Hepatocyte (in vitro differentiated cells): ENCODE measurements around the gene ARHGAP12. TPM values are rescaled to one million over a fixed set of nuclear protein-coding genes. Genes with fewer than 3 reads are reported as not detected.

Experiments
- DNase-seq: peaks from one replicate; pipeline ENCODE4 v3.0.0-alpha.2; 2016; ENCODE audit warnings: low spot score
- H2AFZ ChIP-seq: fragments of 200-600 bp; sonication (generic); 2 replicates; pipeline ENCODE4 v1.6.0; 2016; ENCODE audit warnings: antibody characterized with exemption, mild to moderate bottlenecking
- H3K27ac ChIP-seq: fragments of 200-600 bp; sonication (generic); 2 replicates; pipeline ENCODE4 v1.5.1; 2016; ENCODE audit warnings: mild to moderate bottlenecking
- H3K27me3 ChIP-seq: fragments of 200-600 bp; sonication (generic); 2 replicates; pipeline ENCODE4 v1.6.1; 2016
- H3K36me3 ChIP-seq: fragments of 200-600 bp; sonication (generic); replicated peaks from 2 replicates; pipeline ENCODE4 v1.5.1; 2016; ENCODE audit warnings: low read depth; ENCODE audit not compliant: insufficient read depth
- H3K4me1 ChIP-seq: fragments of 200-600 bp; sonication (generic); 2 replicates; pipeline ENCODE4 v1.5.1; 2016; ENCODE audit warnings: mild to moderate bottlenecking, moderate library complexity; ENCODE audit not compliant: insufficient read depth
- H3K4me2 ChIP-seq: fragments of 200-600 bp; sonication (generic); 2 replicates; pipeline ENCODE4 v1.6.0; 2016
- H3K4me3 ChIP-seq: fragments of 200-600 bp; sonication (generic); 2 replicates; pipeline ENCODE4 v1.5.1; 2016; ENCODE audit warnings: mild to moderate bottlenecking
- H3K79me2 ChIP-seq: fragments of 200-600 bp; sonication (generic); 2 replicates; pipeline ENCODE4 v1.6.0; 2017; ENCODE audit warnings: mild to moderate bottlenecking
- H3K9me2 ChIP-seq: fragments of 200-600 bp; sonication (generic); replicated peaks from 2 replicates; pipeline ENCODE4 v1.6.0; 2017; ENCODE audit warnings: mild to moderate bottlenecking; ENCODE audit not compliant: insufficient read depth
- H3K9me3 ChIP-seq: fragments of 200-600 bp; sonication (generic); 2 replicates; pipeline ENCODE4 v1.5.1; 2016; ENCODE audit warnings: low read depth, mild to moderate bottlenecking
- H4K20me1 ChIP-seq: fragments of 200-600 bp; sonication (generic); 2 replicates; pipeline ENCODE4 v1.6.0; 2016; ENCODE audit warnings: mild to moderate bottlenecking; ENCODE audit not compliant: insufficient read depth, poor library complexity, severe bottlenecking
- EZH2 ChIP-seq: fragments of 200-600 bp; sonication (generic); IDR thresholded peaks from 2 replicates; pipeline ENCODE4 v1.6.1; 2016; ENCODE audit warnings: antibody characterized with exemption, mild to moderate bottlenecking, borderline replicate concordance
- EZH2phosphoT487 ChIP-seq: fragments of 200-600 bp; sonication (generic); IDR thresholded peaks from one replicate; pipeline ENCODE4 v1.6.1; 2018; ENCODE audit warnings: antibody characterized with exemption, mild to moderate bottlenecking, low read depth, moderate library complexity; ENCODE audit not compliant: unreplicated experiment, severe bottlenecking
- WGBS: methylation state at CpG from one replicate; pipeline ENCODE4 v1.1.6; 2016; ENCODE audit warnings: low lambda C conversion rate; ENCODE audit errors: missing lambda C conversion rate; 5-methylcytosine and 5-hydroxymethylcytosine counted together
- polyA plus RNA-seq: library from polyadenylated mRNA; unstranded; fragments of >200 nt; fragmentation: Nextera tagmentation; extraction: Ambion mirVana; gene quantifications from 2 replicates; pipeline ENCODE4 v1.2.1, GENCODE V29; 2016
- total RNA-seq: library from RNA; depleted of rRNA; stranded (reverse); fragments of >200 nt; gene quantifications from 2 replicates; pipeline ENCODE4 v1.2.3, GENCODE V29; 2014
- TF ChIP-seq, protein P1 (sequence below): fragments of 200-600 bp; sonication (generic); IDR thresholded peaks from 2 replicates; pipeline ENCODE4 v1.5.1; 2016; ENCODE audit warnings: antibody characterized with exemption, mild to moderate bottlenecking; ENCODE audit not compliant: poor library complexity

The ARHGAP12 gene
- total and polyA plus RNA-seq, 2 experiments from 2014 or later = 16.4 to 55.6 TPM

DNA sequence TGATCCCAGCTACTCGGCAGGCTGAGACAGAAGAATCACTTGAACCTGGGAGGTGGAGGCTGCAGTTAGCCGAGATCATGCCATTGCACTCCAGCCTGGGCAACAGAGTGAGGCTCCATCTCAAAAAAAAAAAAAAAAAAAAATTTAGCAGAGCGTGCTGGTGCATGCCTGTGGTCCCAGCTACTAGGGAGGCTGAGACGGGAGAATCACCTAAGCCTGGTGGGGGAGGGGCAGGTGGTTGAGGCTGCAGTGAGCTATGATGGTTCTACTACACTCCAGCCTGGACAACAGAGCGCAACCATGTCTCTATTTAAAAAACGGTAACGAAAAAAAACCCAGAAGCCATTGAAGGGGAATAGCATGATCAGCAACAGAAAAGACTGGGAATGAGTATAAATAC, 89.9 kb downstream of the ARHGAP12 start:
- Histone ChIP-seq H3K9me3 (no peaks in the 10 kb centered on the region), H3K27ac (no peak overlapping the region), H3K9me2 (no peaks in the 10 kb centered on the region), H4K20me1 (no peaks in the 10 kb centered on the region), H3K79me2 (no peaks in the 10 kb centered on the region), H2AFZ (no peak overlapping the region), H3K27me3 (no peaks in the 10 kb centered on the region), H3K4me1 (no peaks in the 10 kb centered on the region), H3K36me3 (no peaks in the 10 kb centered on the region), H3K4me2 (no peak overlapping the region), H3K4me3 (no peak overlapping the region)
- WGBS = 97% methylated on average over 7 of the region's 7 CpGs
- no peak for DNase-seq
- TF ChIP-seq EZH2phosphoT487 = no peak
- TF ChIP-seq EZH2 = no peak
- TF ChIP-seq, protein P1, sequence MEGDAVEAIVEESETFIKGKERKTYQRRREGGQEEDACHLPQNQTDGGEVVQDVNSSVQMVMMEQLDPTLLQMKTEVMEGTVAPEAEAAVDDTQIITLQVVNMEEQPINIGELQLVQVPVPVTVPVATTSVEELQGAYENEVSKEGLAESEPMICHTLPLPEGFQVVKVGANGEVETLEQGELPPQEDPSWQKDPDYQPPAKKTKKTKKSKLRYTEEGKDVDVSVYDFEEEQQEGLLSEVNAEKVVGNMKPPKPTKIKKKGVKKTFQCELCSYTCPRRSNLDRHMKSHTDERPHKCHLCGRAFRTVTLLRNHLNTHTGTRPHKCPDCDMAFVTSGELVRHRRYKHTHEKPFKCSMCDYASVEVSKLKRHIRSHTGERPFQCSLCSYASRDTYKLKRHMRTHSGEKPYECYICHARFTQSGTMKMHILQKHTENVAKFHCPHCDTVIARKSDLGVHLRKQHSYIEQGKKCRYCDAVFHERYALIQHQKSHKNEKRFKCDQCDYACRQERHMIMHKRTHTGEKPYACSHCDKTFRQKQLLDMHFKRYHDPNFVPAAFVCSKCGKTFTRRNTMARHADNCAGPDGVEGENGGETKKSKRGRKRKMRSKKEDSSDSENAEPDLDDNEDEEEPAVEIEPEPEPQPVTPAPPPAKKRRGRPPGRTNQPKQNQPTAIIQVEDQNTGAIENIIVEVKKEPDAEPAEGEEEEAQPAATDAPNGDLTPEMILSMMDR = no peak

DNA sequence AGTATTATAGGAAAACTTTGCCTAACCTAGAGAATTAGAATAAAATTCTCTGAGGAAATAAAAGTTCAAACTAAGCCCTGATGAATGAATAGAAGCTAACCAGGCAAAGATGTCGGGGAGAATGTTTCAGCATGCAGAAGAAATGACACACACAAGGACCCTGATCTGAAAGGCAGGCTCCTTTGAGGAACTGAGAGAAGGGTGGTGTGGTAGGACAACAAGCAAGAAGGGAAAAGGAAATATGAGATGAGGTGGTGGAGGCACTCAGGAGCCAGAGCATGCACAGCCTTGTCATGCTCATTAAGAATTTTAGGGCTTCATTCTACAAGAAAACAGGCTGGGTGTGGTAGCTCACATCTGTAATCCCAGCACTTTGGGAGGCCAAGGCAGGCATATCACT, 90.6 kb downstream of the ARHGAP12 start:
- 91% methylated on average over 1 of the region's 1 CpG for WGBS
- TF ChIP-seq EZH2 (no peak), EZH2phosphoT487 (no peak)
- TF ChIP-seq, protein P1 = no peak
- no peak for DNase-seq

DNA sequence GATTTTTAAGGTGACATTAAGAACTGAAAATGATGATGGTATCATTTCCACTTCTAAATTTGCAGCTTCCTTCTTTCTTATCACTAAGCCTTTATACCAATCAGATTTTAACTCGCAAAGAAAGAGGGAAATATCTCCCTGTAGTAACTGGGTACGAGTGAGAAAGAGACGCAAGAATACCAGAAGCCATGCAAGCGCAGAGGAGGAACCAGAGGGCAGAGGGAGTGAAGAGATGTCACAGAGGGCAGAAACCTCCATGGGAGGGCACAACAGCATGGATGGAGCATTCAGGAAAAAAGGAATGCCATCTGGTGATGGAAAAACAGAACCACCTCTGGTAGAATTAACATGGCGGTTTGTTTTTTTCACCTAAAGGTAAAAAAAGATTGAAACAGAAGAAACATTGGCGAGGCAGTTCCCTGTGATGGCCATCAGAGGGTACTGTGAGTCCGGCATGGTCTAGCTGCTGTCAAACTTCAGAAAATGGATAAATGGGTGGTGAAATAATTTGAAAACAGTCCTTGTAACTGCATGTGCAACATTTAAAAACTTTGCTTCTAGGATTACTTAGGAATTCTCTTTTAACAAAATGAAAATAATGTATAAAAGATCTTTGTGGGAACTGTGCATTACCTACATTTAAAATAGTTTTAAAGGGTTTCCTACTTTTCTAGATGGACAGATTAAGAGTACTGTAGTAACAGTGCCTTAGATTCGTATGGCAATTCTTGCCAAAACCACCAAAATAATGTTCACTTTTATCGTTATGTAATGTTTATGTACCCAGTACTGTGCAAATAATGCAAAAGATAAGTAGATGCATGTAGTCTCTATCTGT, 91.8 kb downstream of the ARHGAP12 start:
- peak; percentile 55 for DNase-seq

More for the DNA sequence above, 90.6 kb downstream of the ARHGAP12 start:
- Histone ChIP-seq H3K36me3 (no peaks in the 10 kb centered on the region), H3K4me3 (no peak overlapping the region), H3K4me1 (no peaks in the 10 kb centered on the region), H3K79me2 (no peaks in the 10 kb centered on the region), H3K27ac (no peak overlapping the region), H3K27me3 (no peaks in the 10 kb centered on the region), H3K9me2 (no peaks in the 10 kb centered on the region), H4K20me1 (no peaks in the 10 kb centered on the region), H2AFZ (no peak overlapping the region), H3K9me3 (no peaks in the 10 kb centered on the region), H3K4me2 (no peak overlapping the region)

More for the DNA sequence above, 91.8 kb downstream of the ARHGAP12 start:
- Histone ChIP-seq H3K27ac (no peak overlapping the region), H3K4me1 (no peaks in the 10 kb centered on the region), H3K9me3 (no peaks in the 10 kb centered on the region), H3K36me3 (no peaks in the 10 kb centered on the region), H3K4me3 (no peak overlapping the region), H3K9me2 (no peaks in the 10 kb centered on the region), H3K79me2 (no peaks in the 10 kb centered on the region), H3K27me3 (no peaks in the 10 kb centered on the region), H4K20me1 (no peaks in the 10 kb centered on the region), H2AFZ (no peak overlapping the region), H3K4me2 (no peak overlapping the region)
- no peak for TF ChIP-seq EZH2phosphoT487
- TF ChIP-seq, protein P1 = peak; percentile 63
- 82% methylated on average over 9 of the region's 9 CpGs for WGBS
